CD4-positive, alpha-beta T cell treated with Interleukin-4 for 4 hours (primary cell): ENCODE results near the gene OSGEPL1.
"Not testable (repeated sequence)": the region's sequence is repeated elsewhere in the genome, so short reads cannot be mapped to it uniquely, and the experiment has no call there.

Source experiments
- DNase-seq: peaks from one replicate; pipeline ENCODE4 v3.0.0-alpha.2; 2020

OSGEPL1 gene

DNA sequence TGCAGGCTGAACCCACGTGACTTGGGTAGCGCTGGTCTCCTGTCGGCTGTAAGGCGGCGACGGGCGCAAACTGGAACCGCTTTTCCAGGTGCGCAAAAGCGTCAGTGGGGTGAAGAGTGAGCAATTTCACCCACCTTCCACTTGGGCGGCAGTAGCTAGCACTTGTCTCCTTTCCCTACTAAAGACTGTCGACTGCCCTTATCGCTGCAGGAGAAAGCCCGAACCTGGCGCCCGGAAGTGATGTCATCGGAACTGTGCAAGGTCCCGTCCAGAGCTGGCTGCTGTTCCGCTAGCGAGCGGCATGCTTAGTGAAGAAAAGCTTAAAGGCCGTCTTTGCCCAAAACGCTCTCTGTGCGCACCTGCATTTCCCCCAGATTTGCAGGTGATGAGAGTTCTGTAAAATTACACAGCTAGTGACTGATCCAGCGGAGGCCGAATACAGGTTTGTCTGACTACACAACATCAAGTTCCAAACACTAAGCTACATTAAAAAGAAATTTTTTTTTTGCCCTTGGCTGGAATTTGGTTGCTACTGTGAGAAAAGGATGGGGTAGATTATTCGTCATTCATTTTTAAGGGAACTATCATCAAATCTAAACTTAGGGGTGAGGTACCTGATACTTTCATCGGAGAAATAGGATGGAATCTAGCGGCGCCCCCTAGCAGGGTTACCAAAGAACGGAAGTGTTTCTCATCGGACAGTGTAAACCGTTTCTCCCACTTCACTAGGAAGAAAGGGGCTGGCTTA lies at the start of gene OSGEPL1:
TSS of gene OSGEPL1 (minus strand) at position 242 of the 748 bp plus-strand sequence. CDS start 1,152 bp downstream, outside the sequence.
- peak; percentile 95 for DNase-seq

- DNase-seq: no peak
Measured at GRCh38 chr2:189803431-189803830, 40.8 kb upstream of the OSGEPL1 start.

GRCh38 chr2:189802396-189802912 lies 39.9 kb upstream of the OSGEPL1 start:
- no peak for DNase-seq

- DNase-seq: no peak
Measured at GRCh38 chr2:189799531-189799930, 36.9 kb upstream of the OSGEPL1 start.

DNA sequence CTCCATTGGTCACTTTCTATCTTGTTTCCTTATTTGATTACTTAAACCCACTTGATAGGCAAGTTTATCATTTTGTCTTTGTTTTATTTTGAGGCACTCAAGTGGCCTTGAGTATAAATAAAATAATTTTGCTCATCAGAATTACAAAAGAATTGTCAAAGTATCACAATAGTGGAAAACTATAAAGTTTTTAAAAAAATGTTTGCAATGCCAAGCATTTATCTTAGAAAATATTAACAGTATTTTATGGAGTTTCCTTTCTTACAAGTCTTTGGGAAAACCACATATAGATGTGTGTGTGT lies 36.4 kb upstream of the OSGEPL1 start:
- no peak for DNase-seq

GRCh38 chr2:189798312-189799029 lies 35.9 kb upstream of the OSGEPL1 start:
- peak; percentile 26 for DNase-seq

- DNase-seq: no peak
Measured at GRCh38 chr2:189797902-189798301, 35.3 kb upstream of the OSGEPL1 start.

DNA sequence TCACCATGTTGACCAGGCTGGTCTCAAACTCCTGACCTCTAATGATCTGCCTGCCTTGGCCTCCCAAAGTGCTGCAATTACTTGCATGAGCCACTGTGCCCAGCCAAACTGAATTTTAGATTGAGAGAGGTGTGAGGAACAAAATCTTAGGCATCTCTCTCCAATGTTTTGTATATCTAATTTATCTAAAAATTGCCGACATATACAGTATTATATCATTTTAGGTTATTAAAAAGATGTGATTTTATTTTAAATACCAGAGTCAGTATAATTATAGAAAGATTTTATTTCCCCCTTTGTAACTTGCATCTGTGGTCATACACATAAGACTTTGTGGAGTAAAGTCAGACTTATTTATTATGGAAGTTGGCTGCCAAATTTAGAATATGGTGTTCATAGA lies 31.7 kb upstream of the OSGEPL1 start:
- no peak for DNase-seq

GRCh38 chr2:189791338-189792042 lies 28.9 kb upstream of the OSGEPL1 start:
- DNase-seq: peak; percentile 54

DNA sequence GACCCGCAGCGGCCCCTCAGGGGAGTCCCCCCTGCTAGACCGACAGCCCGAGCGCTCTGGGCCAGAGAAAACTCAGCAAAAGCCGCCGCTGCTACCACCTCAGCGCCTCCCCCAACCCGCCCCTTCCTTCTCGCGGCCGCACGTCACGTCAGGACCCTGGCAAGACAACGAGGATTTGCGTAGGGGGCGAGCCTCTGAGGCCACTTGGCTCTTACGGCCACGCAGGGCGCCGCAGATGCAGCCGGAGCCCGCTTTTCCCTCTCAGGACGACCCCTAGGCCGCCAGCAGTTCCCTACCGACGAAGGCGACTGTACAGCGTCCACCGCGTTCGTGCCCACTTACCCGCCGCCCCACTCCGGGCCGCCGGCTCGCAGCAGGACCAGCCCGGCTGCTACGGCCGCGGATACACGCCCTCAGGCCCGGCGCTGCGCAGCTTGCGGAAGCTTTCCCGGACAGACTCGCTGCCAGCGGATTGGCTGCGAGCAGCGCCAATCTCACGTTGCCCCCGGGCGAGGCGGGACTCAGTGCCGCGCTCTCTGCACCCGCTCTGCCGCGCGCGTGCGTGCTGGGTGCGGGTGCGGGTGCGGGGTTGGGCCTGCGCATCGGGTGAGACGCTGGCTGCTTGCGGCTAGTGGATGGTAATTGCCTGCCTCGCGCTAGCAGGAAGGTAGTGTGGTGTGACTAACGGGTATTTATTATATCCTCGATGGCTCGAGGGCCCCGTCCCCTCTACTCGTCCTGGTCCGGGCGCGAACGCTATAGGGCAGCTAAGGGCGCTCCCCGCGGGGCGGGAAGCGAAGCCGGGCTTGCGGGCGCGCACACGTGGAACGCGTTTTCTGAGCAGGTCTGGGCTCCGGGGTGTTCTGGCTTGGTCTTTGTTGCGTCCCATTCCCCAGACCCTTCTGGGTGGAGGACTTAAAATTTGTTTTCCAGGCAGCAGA lies 21.6 kb upstream of the OSGEPL1 start, which contains the start of the genes ORMDL1 and PMS1:
TSS of gene ORMDL1 (minus strand) at position 413 of the 941 bp plus-strand sequence. CDS start 1,744 bp downstream, outside the sequence.
TSS of gene PMS1 (plus strand) at position 524 of the 941 bp plus-strand sequence. CDS start 7,360 bp downstream, outside the sequence.
- DNase-seq: peak; percentile 94

DNA sequence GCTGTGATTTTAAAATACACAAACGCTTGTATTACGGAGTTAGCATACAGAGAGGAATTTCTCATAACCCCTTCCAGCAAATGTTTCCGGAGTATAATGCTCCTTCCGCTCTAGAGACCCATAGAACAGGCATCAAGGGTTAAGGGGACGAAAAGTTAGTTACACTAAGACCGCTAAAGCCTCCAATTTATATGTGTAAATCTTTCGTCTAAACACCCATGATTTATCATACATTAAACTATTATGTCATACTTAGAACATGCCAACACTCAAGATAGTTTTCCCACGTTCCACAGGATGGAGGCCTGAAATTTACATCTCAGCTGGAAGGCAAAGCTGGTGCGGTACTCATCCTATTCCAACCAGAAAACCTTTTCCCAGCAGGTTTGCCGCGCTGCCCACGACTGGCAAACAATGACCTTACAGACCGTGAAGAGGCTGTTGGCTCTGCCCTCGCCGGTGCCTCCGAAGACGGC lies 20.9 kb upstream of the OSGEPL1 start:
- peak; percentile 40 for DNase-seq

GRCh38 chr2:189782221-189782671 lies 19.7 kb upstream of the OSGEPL1 start:
- peak; percentile 6 for DNase-seq

DNA sequence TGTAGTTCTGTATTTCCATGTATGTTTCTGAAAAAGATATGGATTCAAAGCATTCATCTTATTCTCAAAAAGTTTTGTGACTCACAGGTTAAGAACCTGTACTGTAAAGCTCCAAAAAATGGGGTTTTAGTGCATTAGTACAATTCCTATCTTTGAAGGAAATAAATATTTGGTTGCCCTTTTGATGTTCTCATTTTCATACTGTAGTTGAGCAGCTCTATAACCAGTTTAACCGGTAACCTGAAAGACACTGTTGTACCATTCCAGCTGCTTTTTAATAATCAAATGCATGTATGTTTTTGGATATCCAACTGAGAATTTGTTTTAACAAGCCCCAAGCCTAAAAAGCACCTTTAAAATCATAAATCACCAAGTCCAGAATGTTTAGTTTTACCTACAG lies 9.6 kb upstream of the OSGEPL1 start:
- no peak for DNase-seq

DNA sequence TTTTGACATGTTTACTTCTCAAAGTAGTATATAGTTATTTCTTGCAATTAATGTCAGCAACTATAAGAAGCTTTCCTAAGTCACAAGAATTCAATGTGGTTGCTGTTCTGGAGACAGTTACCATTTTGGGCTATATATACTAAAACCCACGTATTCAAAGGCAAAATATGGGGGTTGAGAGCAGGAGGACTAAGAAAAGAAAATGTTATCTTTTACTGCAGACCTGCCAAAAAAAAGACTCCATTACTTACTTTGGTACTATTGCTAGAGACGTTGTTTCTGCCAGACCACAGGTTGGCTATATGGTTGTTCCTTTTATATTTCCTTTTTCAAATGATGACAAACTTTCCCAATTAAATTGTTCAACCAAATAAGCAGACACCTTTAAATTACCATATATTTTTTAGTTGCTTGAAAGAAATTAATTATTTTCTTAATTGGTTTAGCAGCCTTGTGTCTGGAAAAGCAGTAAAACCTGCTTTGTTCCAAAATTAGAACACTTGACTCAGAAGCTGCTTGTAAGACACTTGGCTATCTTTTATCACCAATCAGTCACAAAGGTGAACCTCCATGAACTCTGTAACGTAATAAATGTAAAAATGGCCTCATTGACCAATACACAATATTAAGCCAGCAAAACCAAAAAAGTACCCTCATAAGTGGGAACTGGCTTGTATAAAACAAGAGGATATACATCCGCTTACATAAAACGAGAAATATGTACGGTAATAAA lies 8.2 kb upstream of the OSGEPL1 start:
- no peak for DNase-seq

DNA sequence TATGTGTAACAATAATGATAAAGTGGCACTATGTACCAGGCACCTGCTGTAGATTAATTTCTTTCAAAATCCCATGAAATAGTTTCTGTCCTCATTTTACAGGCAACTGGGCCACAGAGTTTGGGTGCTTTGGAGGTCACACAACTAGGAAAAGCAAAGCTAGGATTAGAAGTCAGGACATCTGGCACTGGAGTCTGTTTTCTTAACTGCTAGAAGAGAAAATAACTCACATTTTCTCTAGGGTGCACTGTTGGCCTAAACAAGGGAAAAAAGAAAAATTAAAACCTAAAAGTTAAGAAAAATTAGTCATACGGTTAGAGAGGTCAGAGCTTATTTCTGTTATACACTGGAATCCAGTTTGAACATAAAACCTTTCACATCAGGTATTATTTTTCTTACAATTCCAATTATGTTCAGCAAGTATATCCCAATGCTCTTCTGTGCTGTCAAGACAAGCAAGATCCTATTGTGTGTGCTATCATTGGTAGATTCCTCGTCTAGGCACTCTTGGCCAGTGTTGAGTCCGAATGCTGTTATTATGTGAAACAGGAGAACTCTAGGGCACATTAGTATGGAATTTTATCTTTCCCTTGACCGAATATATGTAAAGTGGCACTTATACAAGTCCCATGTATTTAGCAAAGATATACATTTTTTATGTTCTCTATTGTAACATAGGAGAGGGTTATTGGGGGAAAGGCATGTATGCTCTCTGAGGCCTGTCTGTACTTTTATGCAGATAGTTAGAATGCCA lies 1.5 kb upstream of the OSGEPL1 start:
- no peak for DNase-seq

DNA sequence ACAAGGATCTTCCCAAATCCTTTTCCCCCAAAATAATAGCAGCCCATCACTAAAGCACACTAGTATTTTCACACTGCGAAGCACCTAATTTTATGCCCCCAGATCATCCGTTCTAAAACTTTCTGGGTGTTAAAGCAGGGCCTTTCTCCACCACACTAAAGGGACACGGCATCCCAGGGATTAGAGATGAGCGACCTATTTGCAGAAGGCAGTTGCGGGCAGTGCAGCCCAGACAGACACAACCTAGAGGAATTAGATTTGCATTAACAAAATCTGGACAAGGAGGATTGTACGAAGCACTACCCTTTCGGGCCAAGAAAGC lies 402 bp downstream of the OSGEPL1 start:
- no peak for DNase-seq

DNA sequence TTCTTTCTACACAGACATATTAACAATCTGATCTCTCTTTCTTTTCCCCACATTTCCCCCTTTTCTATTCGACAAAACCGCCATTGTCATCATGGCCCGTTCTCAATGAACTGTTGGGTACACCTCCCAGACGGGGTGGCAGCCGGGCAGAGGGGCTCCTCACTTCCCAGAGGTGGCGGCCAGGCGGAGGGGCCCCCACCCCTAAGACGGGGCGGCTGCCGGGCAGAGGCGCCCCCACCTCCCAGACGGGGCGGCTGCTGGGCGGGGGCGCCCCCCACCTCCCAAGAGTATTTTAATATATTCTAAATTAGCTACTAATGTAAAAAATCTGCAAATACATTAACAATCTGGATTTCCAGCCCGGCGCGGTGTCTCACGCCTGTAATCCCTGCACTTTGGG lies 2.4 kb downstream of the OSGEPL1 start:
- DNase-seq: not testable (repeated sequence)

DNA sequence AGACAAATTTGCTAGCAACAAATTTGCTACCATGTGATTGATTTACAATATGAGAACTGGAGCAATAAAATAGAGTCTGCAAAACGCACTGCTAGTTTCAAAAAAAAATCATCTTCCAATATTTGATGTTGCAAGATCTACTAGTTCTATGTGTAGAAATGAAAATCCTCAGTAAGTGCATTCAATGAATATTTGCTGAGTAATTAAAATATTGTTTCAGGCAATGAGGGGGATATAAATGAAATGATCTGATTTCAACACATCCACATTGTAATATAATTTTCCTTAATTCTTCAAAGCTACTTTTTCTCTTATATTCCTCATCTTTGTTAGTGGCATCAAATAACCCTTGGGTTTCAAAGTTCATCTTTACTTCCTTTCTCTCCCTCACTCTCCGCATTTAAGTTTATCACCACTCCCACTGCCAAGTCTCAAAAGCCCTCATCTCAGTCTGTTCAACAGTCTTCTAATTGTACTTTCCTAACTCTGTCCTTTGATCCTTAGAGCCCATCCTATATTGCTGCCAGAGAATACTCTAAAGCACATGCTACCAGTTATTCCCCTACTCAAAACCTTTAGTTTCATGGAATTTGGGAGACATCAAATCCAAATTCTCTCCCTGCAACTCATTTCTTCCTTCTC lies 6.2 kb downstream of the OSGEPL1 start:
- no peak for DNase-seq

DNA sequence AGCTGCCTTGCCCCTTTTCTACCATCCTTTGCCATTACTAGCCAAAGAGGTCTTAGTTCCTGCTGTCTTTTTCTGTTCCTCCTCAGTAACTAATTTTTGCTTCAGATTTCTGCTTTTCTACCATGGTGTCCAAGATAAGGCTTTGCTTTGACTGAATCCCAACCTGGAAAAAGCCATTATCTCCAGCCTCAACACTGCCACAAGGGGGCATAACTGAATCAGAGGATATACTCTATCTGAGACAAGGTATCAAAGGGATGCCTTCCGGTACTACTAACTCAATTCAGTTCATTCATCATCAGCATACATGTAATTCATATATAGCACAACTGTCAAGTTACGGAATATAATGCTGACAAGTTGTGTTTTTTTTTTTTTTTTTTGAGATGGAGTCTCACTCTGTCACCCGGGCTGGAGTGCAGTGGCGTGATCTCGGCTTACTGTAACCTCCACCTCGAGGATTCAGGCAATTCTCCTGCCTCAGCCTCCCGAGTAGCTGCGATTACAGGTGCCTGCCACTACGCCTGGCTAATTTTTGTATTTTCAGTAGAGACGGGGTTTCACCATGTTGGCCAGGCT lies 11.4 kb downstream of the OSGEPL1 start:
- DNase-seq: peak; percentile 54

DNA sequence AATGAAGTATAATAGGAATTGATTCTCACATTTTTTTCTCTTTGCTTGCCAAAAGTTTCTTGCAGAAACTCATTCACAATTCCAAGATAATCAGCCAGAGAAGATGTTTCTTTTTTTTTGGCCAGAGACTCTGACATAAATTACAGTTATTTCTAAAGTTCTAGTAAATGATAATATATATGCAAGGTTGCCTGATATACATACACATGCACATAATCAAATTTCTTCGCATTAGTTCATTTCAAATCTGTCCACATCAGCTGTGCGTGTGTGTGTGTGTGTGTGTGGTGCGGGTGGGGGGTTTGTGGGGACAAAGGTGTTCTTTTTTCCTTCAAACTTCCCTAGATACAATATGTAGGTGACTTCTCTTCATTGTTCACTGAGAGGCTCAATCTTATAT lies 33.2 kb downstream of the OSGEPL1 start:
- DNase-seq: no peak
